NCI-H128 (cell line): ENCODE data around the gene NME9.

Source experiments
- DNase-seq: peaks from one replicate; lab custom pipeline; 2025; ENCODE audit not compliant: unreplicated experiment; lab: John Stamatoyannopoulos, UW

The NME9 gene

GRCh38 chr3:138336454-138336999, 6.9 kb upstream of the NME9 start:
- DNase-seq = no peak

GRCh38 chr3:138334608-138335007, 5.0 kb upstream of the NME9 start:
- DNase-seq = no peak

- DNase-seq = no peak
Observed at GRCh38 chr3:138332472-138333073, 2.9 kb upstream of the NME9 start.

- DNase-seq = no peak
Observed at GRCh38 chr3:138331143-138331894, 1.7 kb upstream of the NME9 start.

- DNase-seq = no peak
Observed at GRCh38 chr3:138329984-138330293, 288 bp upstream of the NME9 start.

- DNase-seq = no peak
Observed at GRCh38 chr3:138328341-138328740, 1.3 kb downstream of the NME9 start.

- no peak for DNase-seq
Observed at GRCh38 chr3:138327831-138328230, 1.8 kb downstream of the NME9 start.

- DNase-seq = no peak
Observed at GRCh38 chr3:138326866-138327595, 2.6 kb downstream of the NME9 start.

GRCh38 chr3:138325990-138326389, 3.7 kb downstream of the NME9 start:
- no peak for DNase-seq

GRCh38 chr3:138323971-138324370, 5.7 kb downstream of the NME9 start:
- DNase-seq = no peak

GRCh38 chr3:138317687-138318086, 12.0 kb downstream of the NME9 start:
- no peak for DNase-seq

- DNase-seq = no peak
Observed at GRCh38 chr3:138314751-138315150, 14.9 kb downstream of the NME9 start.

GRCh38 chr3:138310494-138310893, 19.2 kb downstream of the NME9 start:
- no peak for DNase-seq

- DNase-seq = no peak
Observed at GRCh38 chr3:138308783-138309182, 20.9 kb downstream of the NME9 start.

GRCh38 chr3:138307899-138308298, 21.8 kb downstream of the NME9 start:
- no peak for DNase-seq

GRCh38 chr3:138303474-138303873, 26.2 kb downstream of the NME9 start:
- no peak for DNase-seq

GRCh38 chr3:138300647-138301046, 29.0 kb downstream of the NME9 start:
- DNase-seq = no peak

- DNase-seq = no peak
Observed at GRCh38 chr3:138297876-138298275, 31.8 kb downstream of the NME9 start.

GRCh38 chr3:138297059-138297607, 32.5 kb downstream of the NME9 start:
- no peak for DNase-seq

- no peak for DNase-seq
Observed at GRCh38 chr3:138296639-138297038, 33.0 kb downstream of the NME9 start.

- DNase-seq = no peak
Observed at GRCh38 chr3:138289701-138290100, 40.0 kb downstream of the NME9 start.

- DNase-seq = no peak
Observed at GRCh38 chr3:138289260-138289659, 40.4 kb downstream of the NME9 start.
